Amniotic epithelial cell (primary cell): ENCODE measurements around the gene TBCCD1.
"Not testable (repeated sequence)": the region's sequence is repeated elsewhere in the genome, so short reads cannot be mapped to it uniquely, and the experiment has no call there.

Experiments
- DNase-seq: peaks from one replicate; pipeline ENCODE4 v3.0.0-alpha.2; 2010; ENCODE audit warnings: low read depth

TBCCD1 gene

GRCh38 chr3:186549497-186549896, 17.6 kb downstream of the TBCCD1 start:
- DNase-seq: no peak

DNA sequence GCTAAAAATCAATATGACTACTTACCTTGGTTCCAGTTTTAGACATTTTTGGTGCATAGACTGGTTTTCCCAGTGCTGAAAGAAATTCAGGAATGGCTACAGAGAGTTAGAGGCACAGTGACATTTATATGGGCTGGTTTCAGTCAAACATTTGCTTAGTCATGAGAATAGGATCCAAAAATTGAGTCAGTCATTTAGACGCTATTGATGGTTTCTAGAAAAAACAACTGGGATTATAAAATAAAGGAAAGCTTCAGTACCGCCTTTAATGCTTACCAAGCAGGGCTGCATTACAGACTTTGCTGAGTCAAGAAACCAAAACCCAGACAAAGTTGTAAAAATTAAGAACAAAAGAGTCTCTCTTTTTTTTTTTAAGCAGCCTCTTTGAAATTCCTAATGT, 22.9 kb downstream of the TBCCD1 start, which contains the start of gene CRYGS:
TSS of gene CRYGS (minus strand) at position 100 of the 400 bp plus-strand sequence. CDS start at position 46, 54 bp downstream.
- DNase-seq: no peak

GRCh38 chr3:186540835-186541226, 26.3 kb downstream of the TBCCD1 start:
- peak; percentile 6 for DNase-seq

DNA sequence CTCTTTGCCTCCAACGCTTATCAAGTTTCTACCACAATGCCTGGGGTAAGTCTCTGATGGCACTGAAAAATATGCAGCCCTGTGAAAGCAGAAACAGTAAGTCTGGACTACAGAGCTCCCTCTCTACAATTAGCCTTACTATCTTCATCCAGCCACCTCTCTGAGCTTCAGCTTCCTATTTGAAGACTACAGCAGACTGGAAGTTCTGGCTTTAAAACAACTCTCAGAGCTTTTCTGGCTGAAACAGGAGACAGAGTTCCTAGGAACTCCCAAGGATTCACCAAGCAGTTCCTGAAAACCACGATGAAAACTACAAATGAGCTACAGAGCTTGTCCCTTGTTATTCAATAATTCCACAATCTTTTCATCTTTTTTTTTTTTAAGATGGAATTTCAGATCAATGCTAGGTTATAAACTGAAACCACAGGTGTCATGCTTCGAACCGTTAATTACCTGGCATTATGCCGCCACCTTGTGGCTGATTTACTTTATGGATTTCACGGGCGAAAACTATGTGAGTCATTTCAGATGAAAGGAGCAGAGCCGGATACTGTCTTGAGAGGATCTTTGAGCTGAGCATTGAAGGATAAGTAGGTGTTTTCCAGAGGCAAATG, 26.8 kb downstream of the TBCCD1 start:
- peak; percentile 68 for DNase-seq

DNA sequence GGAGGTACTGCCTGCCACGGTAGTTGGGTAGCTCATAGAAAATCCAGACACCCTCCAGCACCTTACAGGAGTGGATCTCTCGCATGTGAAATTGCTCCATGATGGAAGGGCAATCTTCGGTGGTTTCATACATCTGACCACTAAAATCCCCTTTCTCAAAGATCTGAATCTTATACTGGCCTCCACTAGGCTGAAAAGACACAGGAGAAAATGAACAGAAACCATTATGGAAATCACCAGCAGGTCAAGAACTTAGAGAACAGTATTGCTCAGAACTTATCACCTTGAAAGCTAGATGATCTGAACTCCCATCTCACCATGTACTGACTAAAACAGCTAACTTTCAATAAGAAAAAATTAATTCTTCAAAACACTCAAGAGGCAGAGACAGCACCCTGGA, 28.4 kb downstream of the TBCCD1 start:
- no peak for DNase-seq

DNA sequence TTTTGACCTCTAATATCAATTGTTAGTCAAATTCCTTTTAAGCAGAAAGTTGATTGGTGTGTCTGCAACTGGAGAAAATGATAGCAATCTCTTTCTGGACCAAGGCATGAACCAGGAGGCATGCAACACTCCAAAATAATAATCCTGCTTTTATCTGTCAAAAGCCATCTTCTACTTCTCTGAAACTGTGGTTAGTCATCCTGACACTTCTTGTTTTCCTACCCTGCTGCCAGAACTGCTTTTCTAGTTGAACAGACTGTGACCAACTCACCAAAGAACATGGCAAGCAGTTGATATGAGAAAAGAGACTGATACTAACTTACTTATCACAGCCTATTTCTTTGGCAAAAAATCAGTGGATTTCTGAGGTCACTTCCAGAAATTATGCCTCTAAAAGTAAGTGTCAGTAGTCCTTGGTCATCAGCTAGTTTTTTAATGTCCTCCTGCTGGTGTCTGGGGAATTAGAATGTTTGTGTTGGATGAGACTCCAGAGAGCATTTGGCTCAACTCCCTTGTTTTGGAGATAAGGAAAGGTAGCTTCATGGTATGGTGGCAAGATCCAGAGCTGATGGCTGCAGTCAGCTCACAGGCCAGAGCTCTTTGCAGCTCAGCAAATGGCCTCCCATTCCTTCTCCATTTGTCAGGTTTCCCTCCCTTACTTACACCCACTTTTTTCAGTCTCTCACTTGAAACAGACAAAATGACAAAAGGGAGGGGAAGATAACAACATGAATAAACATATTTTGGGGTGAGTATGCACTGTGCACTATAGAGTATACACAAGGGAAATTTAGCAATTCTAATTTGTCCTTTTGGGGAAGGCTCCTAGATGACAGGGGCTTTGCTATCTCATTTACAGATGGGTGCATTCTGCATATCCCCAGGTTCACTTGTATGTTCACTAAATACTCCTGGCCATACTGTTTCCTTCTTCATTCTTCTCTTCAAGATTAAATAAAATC, 30.0 kb downstream of the TBCCD1 start:
- DNase-seq: peak; percentile 4

GRCh38 chr3:186534113-186534669, 32.9 kb downstream of the TBCCD1 start:
- DNase-seq: no peak

DNA sequence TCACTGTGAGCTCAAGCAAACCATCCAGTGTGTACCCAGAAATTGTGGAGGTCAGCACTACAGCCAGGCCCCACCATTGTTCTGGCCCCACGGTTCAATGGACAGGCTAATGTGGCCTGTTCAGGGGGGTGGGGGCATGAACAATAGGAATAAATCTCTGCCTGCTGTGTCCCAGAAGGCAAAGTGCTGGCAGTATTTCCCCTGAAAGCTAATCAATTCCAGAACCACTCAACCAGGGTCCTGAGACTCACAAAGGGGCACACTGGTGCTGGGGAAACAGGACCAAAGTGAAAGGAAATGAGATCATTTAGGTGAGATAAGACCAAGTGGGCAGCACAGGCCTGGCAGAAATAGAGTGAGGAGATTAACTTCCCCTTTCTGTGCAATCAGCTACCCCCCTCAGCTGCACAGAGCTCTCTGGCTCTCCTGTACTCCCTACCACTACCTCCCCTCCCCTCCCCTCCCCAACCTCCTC, 34.5 kb downstream of the TBCCD1 start:
- DNase-seq: no peak

GRCh38 chr3:186531694-186532093, 35.4 kb downstream of the TBCCD1 start:
- not testable (repeated sequence) for DNase-seq

GRCh38 chr3:186530415-186530814, 36.7 kb downstream of the TBCCD1 start:
- DNase-seq: no peak

DNA sequence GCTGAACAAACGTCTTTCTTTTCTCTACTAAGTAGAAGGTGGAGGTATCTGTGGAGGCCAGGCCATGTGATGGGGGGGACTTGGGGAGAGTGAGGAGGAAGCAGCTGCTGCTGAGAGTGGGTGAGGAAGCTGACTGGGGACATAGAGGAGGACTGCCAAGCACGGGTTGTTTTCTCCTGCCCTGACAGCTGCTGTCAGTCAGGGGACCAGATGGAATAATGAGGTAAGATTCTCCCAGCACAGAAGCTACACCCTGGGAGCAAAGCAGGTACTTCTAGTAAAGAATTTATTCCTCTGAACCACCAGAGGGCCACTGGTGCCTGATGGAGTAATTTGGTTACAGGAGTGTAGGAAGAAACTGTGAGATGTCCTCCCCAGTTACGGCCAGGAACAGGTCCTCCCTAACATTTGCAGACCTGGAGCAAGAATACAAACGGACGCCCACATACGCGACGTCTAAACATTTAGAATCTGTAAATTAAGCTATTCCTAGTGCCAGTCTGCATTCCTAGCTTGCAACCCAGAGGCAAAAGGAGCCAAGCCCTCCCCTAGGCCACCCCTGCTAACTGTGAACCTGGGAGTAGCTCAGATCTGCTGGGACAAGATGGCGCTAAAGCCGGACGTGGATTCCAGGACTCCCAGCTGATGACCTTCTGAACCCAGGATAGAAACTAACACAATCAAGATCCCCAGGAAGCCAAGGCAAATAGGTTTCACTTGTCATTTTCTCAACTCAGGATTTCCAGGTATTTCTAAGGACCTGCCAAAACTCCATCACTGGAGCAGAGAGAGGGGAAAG, 37.7 kb downstream of the TBCCD1 start:
- no peak for DNase-seq

DNA sequence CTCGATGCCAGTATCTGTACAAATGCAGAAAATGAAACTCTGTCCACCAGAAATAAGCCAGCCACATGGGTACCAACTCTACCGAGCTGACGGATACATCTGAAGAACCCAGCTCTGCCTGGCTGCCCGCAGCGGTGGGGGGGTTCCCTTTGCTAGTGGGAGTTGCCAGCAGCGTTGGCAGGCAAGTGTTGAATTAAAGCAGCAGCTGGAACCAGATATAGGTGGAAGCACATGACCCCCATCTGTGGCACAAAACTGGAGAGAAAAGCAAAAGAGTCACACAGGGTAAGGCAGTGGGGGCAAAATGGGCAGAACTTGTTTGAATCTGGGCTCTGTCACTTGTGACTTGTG, 40.9 kb downstream of the TBCCD1 start:
- DNase-seq: no peak

DNA sequence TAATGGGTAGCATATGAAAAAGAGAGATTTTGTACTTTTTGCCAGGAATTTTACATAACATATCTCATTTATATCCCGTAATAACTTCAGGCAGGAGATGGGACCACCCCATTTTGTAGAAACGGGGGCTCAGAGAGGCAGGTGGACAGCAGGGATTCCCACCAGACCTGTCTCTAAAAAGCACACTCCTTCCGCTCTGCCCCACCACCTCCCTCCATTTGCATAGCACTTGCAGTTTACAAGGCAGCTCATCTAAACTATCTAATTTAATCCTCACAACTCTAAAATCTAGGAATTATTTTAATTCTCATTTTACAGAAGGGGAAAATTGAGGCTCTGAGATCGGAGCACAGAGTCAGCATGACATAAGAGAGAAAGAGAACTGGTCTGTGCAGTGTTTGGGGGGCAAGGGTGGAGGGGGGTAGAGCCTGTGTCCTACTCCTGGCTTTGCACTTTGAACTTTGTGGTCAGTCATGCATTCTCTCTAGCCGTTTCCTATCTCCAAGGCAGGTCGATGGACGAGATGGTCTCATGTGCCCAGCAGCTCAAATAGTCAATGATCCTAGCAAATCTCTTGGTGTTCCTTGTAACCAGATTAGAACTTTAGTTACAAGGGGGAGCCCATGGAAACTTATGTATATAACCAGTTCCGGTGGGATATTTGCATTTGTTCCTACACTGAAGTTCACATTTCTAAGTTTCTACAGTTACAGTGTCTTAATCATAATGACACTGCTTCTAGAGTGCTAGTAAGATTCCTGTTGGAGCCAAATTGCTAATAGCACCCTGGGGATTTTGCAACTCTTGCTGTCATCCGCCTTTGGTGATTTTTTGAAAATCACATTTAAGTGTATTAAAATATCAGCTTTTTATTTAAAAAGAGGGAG, 41.5 kb downstream of the TBCCD1 start:
- DNase-seq: no peak

DNA sequence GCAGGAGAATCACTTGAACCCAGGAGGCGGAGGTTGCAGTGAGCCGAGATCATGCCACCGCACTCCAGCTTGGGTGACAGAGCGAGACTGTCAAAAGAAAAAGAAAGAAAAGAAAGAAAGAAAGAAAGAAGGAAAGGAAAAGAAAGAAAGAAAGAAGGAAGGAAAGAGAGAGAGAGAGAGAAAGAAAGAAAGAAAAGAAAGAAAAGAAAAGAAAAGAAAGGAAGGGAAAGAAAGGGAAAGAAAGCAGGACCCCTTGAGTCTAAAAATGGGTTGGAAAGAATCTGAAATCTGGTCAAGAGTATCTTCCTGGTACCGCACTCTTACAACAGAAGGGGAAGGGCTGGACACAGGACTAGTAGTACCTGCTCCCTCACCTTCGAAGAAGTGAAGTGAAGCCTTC, 42.5 kb downstream of the TBCCD1 start:
- DNase-seq: no peak

GRCh38 chr3:186523434-186523833, 43.7 kb downstream of the TBCCD1 start:
- no peak for DNase-seq

DNA sequence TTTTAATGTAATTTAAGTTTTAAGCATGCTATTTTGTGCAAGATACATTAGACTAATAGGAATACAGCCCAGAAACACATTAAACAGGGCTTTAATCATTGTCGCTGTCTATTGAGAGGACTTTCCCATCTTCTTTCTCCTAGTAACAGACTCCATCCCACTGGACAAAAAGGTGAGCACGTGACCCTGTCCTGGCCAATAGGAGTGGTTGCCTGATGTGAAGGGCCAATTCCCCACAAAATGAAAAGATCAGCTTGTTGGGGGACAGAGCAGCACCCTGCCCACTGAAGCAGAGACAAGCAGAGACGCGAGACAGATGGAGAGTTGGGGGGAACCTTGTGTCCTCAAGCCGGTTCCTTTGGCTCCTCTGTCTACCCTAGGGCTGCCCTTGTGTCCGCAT, 44.1 kb downstream of the TBCCD1 start:
- DNase-seq: no peak

GRCh38 chr3:186520957-186521842, 45.9 kb downstream of the TBCCD1 start:
- no peak for DNase-seq

DNA sequence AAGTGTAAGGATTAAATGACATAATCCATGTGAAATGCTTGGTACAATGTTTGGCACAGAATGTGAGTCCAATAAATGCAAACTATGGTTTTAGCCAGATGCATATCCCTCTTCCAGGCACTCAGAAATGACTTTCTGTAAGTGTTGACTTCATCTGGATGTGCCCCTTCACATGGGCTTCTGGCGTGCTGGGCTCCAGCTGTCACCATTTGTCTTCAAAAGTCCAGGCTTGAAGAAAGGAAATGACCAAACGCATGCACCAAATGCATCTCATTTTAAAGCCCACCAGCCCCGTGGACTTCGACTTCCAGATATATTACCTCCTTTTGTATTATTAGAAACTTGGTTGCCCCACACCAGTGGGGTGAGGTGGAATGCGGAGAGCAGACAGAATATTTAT, 46.7 kb downstream of the TBCCD1 start:
- no peak for DNase-seq

- DNase-seq: no peak
These were observed 48.0 kb downstream of the TBCCD1 start for GRCh38 chr3:186519021-186519658.

- no peak for DNase-seq
These were observed 49.9 kb downstream of the TBCCD1 start for GRCh38 chr3:186517218-186517617.
